ENCODE data around the gene CHN1.

Gene CHN1

GRCh38 chr2:175003875-175004729 is 1.1 kb downstream of the CHN1 start:
- ATAC-seq, result no peak

DNA sequence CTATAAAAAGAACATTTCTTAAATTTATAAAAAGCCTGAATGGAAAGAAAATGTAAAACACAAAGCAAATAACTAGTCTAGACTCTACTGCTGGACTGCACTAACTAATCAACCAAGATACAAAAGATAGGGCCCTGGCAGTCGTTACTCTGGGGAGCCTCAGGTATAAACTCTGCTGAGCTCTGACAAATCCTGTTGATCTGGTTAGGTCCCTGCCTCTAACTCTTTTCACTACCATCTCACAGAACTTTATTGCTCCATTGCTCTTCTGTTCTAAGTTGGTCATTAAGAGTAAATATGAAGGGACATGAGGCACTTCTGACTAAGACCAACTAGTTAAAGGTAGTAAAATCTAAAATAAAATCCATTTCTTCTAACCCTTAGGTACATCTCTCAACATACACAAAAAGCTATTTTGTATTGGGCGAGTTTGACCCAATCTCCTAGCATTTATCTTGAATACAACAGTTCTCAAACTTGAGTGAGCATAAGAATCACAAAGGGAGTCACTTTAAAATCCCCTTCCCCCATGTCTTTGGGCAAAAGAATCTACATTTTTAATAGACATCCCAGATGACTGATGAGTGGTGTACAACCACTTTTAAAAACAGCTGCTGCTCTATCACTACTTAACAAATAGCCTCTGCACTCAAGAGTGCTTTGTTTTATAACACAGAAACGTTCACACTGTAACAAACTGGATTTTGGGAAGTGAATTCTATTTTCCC is 2.5 kb downstream of the CHN1 start:
- no peaks in the 10 kb centered on the region for H3K9me3 Mint-ChIP-seq
- no peaks in the 10 kb centered on the region for H3K36me3 Mint-ChIP-seq
- no peak overlapping the region for H3K27ac Mint-ChIP-seq
- no peaks in the 10 kb centered on the region for H3K4me1 Mint-ChIP-seq
- no peak overlapping the region for H3K4me3 Mint-ChIP-seq
- H3K27me3 Mint-ChIP-seq, result peaks cover 31% of the 10 kb centered on the region
- ATAC-seq, result no peak

More at GRCh38 chr2:175003875-175004729, 1.1 kb downstream of the CHN1 start:
- no peaks in the 10 kb centered on the region for H3K9me3 Mint-ChIP-seq
- H3K4me1 Mint-ChIP-seq, result no peaks in the 10 kb centered on the region
- no peaks in the 10 kb centered on the region for H3K36me3 Mint-ChIP-seq
- peaks cover 37% of the 10 kb centered on the region for H3K27me3 Mint-ChIP-seq
- H3K27ac Mint-ChIP-seq, result no peak overlapping the region
- H3K4me3 Mint-ChIP-seq, result peak overlapping the region; percentile 71

GRCh38 chr2:175001566-175001965 is 3.6 kb downstream of the CHN1 start:
- H3K27ac Mint-ChIP-seq, result no peak overlapping the region
- no peak overlapping the region for H3K4me3 Mint-ChIP-seq
- H3K27me3 Mint-ChIP-seq, result peaks cover 25% of the 10 kb centered on the region
- no peaks in the 10 kb centered on the region for H3K4me1 Mint-ChIP-seq
- H3K9me3 Mint-ChIP-seq, result no peaks in the 10 kb centered on the region
- no peak for ATAC-seq
- H3K36me3 Mint-ChIP-seq, result no peaks in the 10 kb centered on the region

DNA sequence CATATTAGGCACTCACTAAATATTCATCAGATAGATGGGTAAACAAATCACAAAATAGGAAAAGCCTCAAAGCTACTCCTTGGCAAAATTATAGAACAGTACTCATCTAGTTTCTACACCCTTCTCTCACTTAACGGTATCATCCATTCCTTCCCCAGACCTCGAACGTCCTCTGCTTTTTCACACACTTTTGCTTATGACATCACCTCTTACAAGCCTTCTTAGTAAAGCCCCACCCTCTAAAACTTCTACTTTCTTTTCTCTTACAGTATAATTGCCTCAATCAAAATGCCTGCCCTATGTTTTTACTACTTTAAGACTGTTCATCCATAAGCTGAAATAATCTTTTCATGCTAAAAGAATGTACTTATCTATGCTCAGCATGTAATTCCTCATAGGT is 8.1 kb downstream of the CHN1 start:
- no peak overlapping the region for H3K27ac Mint-ChIP-seq
- no peak overlapping the region for H3K4me3 Mint-ChIP-seq
- H3K4me1 Mint-ChIP-seq, result no peaks in the 10 kb centered on the region
- no peaks in the 10 kb centered on the region for H3K9me3 Mint-ChIP-seq
- H3K27me3 Mint-ChIP-seq, result peaks cover 18% of the 10 kb centered on the region
- ATAC-seq, result no peak
- H3K36me3 Mint-ChIP-seq, result no peaks in the 10 kb centered on the region

- no peak overlapping the region for H3K4me3 Mint-ChIP-seq
- peaks cover 13% of the 10 kb centered on the region for H3K27me3 Mint-ChIP-seq
- H3K27ac Mint-ChIP-seq, result no peak overlapping the region
- H3K36me3 Mint-ChIP-seq, result no peaks in the 10 kb centered on the region
- H3K4me1 Mint-ChIP-seq, result no peaks in the 10 kb centered on the region
- ATAC-seq, result no peak
- no peaks in the 10 kb centered on the region for H3K9me3 Mint-ChIP-seq
These were observed 8.6 kb downstream of the CHN1 start for GRCh38 chr2:174996622-174997021.

- Mint-ChIP-seq H3K4me1 (no peaks in the 10 kb centered on the region), H3K9me3 (no peaks in the 10 kb centered on the region), H3K4me3 (no peak overlapping the region), H3K27me3 (no peaks in the 10 kb centered on the region), H3K27ac (no peak overlapping the region), H3K36me3 (no peaks in the 10 kb centered on the region)
- no peak for ATAC-seq
These were observed 10.8 kb downstream of the CHN1 start for GRCh38 chr2:174994381-174994780.

- Mint-ChIP-seq H3K9me3 (no peaks in the 10 kb centered on the region), H3K4me1 (no peaks in the 10 kb centered on the region), H3K36me3 (no peaks in the 10 kb centered on the region), H3K4me3 (no peak overlapping the region), H3K27me3 (no peaks in the 10 kb centered on the region), H3K27ac (no peak overlapping the region)
- no peak for ATAC-seq
These were observed 12.3 kb downstream of the CHN1 start for GRCh38 chr2:174992886-174993285.

- H3K27me3 Mint-ChIP-seq, result no peaks in the 10 kb centered on the region
- H3K36me3 Mint-ChIP-seq, result no peaks in the 10 kb centered on the region
- H3K27ac Mint-ChIP-seq, result no peak overlapping the region
- no peak overlapping the region for H3K4me3 Mint-ChIP-seq
- no peaks in the 10 kb centered on the region for H3K4me1 Mint-ChIP-seq
- ATAC-seq, result no peak
- no peaks in the 10 kb centered on the region for H3K9me3 Mint-ChIP-seq
These were observed 19.6 kb downstream of the CHN1 start for GRCh38 chr2:174985614-174986013.

- Mint-ChIP-seq H3K36me3 (no peaks in the 10 kb centered on the region), H3K9me3 (no peaks in the 10 kb centered on the region), H3K27ac (no peak overlapping the region), H3K4me3 (no peak overlapping the region), H3K4me1 (no peaks in the 10 kb centered on the region), H3K27me3 (no peaks in the 10 kb centered on the region)
- no peak for ATAC-seq
These were observed 20.6 kb downstream of the CHN1 start for GRCh38 chr2:174984561-174984960.

- H3K27me3 Mint-ChIP-seq, result no peaks in the 10 kb centered on the region
- no peak for ATAC-seq
- H3K4me1 Mint-ChIP-seq, result no peaks in the 10 kb centered on the region
- no peaks in the 10 kb centered on the region for H3K9me3 Mint-ChIP-seq
- H3K27ac Mint-ChIP-seq, result no peak overlapping the region
- no peaks in the 10 kb centered on the region for H3K36me3 Mint-ChIP-seq
- no peak overlapping the region for H3K4me3 Mint-ChIP-seq
These were observed 23.9 kb downstream of the CHN1 start for GRCh38 chr2:174981331-174981730.

DNA sequence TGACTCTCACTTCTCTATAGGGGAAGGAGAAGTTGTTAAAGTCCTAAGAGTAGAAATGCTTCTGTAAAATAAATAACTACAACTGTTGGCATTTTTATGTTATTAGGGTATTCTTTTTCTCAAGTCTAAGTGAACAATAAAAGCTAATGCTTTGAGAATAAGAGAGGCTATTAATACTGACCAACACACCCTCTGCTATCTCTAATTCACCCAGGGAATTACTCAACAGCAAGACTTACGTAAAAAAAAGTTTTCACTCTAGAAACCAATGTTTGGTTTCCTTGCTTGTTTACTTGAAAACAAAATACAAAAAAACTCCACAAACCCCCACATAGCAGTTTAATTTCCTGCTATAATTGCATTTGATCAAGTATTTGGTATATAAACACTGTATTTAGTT is 25.2 kb downstream of the CHN1 start:
- Mint-ChIP-seq H3K27ac (no peak overlapping the region), H3K4me3 (no peak overlapping the region), H3K9me3 (no peaks in the 10 kb centered on the region)

GRCh38 chr2:174977364-174977763 is 27.8 kb downstream of the CHN1 start:
- no peaks in the 10 kb centered on the region for H3K9me3 Mint-ChIP-seq
- no peaks in the 10 kb centered on the region for H3K36me3 Mint-ChIP-seq
- no peak overlapping the region for H3K4me3 Mint-ChIP-seq
- no peaks in the 10 kb centered on the region for H3K4me1 Mint-ChIP-seq
- no peak overlapping the region for H3K27ac Mint-ChIP-seq
- H3K27me3 Mint-ChIP-seq, result peaks cover 4% of the 10 kb centered on the region
- ATAC-seq, result no peak

More for the DNA sequence above, 25.2 kb downstream of the CHN1 start:
- Mint-ChIP-seq H3K27me3 (no peaks in the 10 kb centered on the region), H3K4me1 (no peaks in the 10 kb centered on the region), H3K36me3 (no peaks in the 10 kb centered on the region)
- ATAC-seq, result no peak

DNA sequence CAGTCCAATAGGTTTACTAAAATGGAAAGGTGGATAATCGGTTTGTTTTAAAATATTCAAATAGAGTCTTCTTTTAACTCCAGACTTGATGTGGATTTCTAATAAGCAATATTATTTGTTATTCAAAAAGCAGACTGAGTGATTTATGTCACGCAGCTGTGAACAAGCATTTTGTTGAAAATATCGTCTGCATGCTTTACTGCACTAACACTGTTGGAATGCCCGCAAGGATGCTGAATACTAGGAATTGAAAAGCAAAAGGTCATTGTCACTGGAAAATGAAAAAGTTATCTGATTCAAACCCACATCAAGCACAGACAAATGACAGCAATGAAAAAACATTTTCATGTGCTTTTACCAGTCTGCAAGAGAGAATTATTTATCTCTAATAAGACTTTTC is 31.1 kb downstream of the CHN1 start:
- ATAC-seq, result no peak
- no peak overlapping the region for H3K27ac Mint-ChIP-seq
- peaks cover 15% of the 10 kb centered on the region for H3K27me3 Mint-ChIP-seq
- no peaks in the 10 kb centered on the region for H3K9me3 Mint-ChIP-seq
- no peak overlapping the region for H3K4me3 Mint-ChIP-seq
- H3K36me3 Mint-ChIP-seq, result no peaks in the 10 kb centered on the region
- H3K4me1 Mint-ChIP-seq, result no peaks in the 10 kb centered on the region

DNA sequence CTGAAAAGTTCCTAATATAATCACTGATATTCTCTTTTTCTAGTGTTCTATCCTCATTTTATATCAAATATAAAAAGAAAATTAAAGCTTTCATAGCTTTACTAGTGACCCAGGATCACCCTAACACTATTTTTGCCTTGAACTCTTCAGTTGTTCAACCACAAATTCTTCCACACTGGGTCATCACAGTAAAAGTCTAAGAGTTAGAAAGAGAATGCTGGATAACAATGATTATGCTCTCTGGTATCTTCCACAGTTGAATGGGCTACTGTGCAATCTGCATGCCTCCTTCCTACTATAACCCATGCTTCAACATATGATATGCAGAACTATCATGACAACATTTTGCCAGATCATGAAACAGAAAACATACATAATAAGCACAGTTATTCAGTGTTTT is 32.3 kb downstream of the CHN1 start:
- Mint-ChIP-seq H3K4me1 (no peaks in the 10 kb centered on the region), H3K9me3 (no peaks in the 10 kb centered on the region), H3K27me3 (peaks cover 18% of the 10 kb centered on the region), H3K36me3 (no peaks in the 10 kb centered on the region), H3K4me3 (no peak overlapping the region), H3K27ac (no peak overlapping the region)
- ATAC-seq, result no peak

GRCh38 chr2:174971868-174972781 is 33.1 kb downstream of the CHN1 start:
- Mint-ChIP-seq H3K4me3 (no peak overlapping the region), H3K36me3 (no peaks in the 10 kb centered on the region), H3K27me3 (peaks cover 18% of the 10 kb centered on the region), H3K4me1 (no peaks in the 10 kb centered on the region), H3K9me3 (no peaks in the 10 kb centered on the region), H3K27ac (no peak overlapping the region)
- no peak for ATAC-seq
